OCI-LY1 (cell line): ENCODE data around the gene STARD13.

Source experiments
- CTCF ChIP-seq: fragments of 200-600 bp; sonication (generic), shearing (Covaris generic); IDR thresholded peaks from 2 replicates; pipeline ENCODE4 v1.5.1; 2017; ENCODE audit warnings: mild to moderate bottlenecking, antibody characterized with exemption, low read length, moderate library complexity, mixed read lengths
- EZH2 ChIP-seq: fragments of 200-600 bp; sonication (generic), shearing (Covaris generic); IDR thresholded peaks from 2 replicates; pipeline ENCODE4 v1.8.0; 2017; ENCODE audit warnings: borderline replicate concordance, mixed run types, mild to moderate bottlenecking, antibody characterized with exemption, low read length, moderate library complexity, mixed read lengths

GRCh38 chr13:33245505-33246158 lies 39.9 kb downstream of the STARD13 start:
- TF ChIP-seq CTCF (no peak), EZH2 (no peak)
